K562 (cell line): ENCODE data around the gene ATG4D. TPM values are rescaled to one million over a fixed set of nuclear protein-coding genes. Genes with fewer than 3 reads are reported as not detected.

Source experiments
- BHLHE40 ChIP-seq: IDR thresholded peaks from 2 replicates; pipeline ENCODE4 v1.6.1; 2011; ENCODE audit warnings: low read length, improper control_type of control experiment
- CBX2 ChIP-seq: fragments of 200-600 bp; sonication (generic); IDR thresholded peaks from one replicate; pipeline ENCODE4 v1.6.1; 2012; ENCODE audit warnings: mild to moderate bottlenecking, low read length, inconsistent platforms; ENCODE audit not compliant: insufficient read depth, poor library complexity, severe bottlenecking
- CSDE1 ChIP-seq, 2 experiments: fragments of 450-650 bp; IDR thresholded peaks; 2 replicates each; pipeline ENCODE4 v1.6.1; 2016; ENCODE audit warnings: mild to moderate bottlenecking in 1 of 2
- CTBP1 ChIP-seq: fragments of 450-650 bp; IDR thresholded peaks from 2 replicates; pipeline ENCODE4 v1.6.1; 2016; ENCODE audit warnings: borderline replicate concordance
- EGR1 ChIP-seq: fragments of 450-650 bp; conservative IDR thresholded peaks from 2 replicates; pipeline ENCODE4 v1.6.1; 2017; ENCODE audit warnings: mild to moderate bottlenecking
- HNRNPK ChIP-seq: fragments of 200-400 bp; formaldehyde crosslinking; IDR thresholded peaks from one replicate; pipeline ENCODE4 v1.6.1; 2018; ENCODE audit warnings: mild to moderate bottlenecking, low read depth, low read length; ENCODE audit not compliant: poor library complexity, severe bottlenecking
- MAFG ChIP-seq: fragments of 450-650 bp; conservative IDR thresholded peaks from 2 replicates; pipeline ENCODE4 v1.6.1; 2016; ENCODE audit warnings: missing genetic modification characterization, missing compliant biosample characterization
- MYBL2 ChIP-seq, 2 experiments: fragments of 450-650 bp in 1 of 2; sonication (generic) in 1 of 2; formaldehyde crosslinking in 1 of 2; IDR thresholded peaks; 2 replicates each; pipeline versions ENCODE4 v1.6.1 to v1.8.1; 2017 to 2022; ENCODE audit warnings: borderline replicate concordance in 1 of 2, inconsistent platforms in 1 of 2, low read depth in 1 of 2, mild to moderate bottlenecking in 1 of 2, missing genetic modification reagents in 1 of 2, moderate library complexity in 1 of 2
- PCBP2 ChIP-seq: fragments of 200-400 bp; formaldehyde crosslinking; IDR thresholded peaks from 2 replicates; pipeline ENCODE4 v1.6.1; 2018; ENCODE audit warnings: low read length, low read depth, mild to moderate bottlenecking, moderate library complexity; ENCODE audit not compliant: poor library complexity, severe bottlenecking
- PTRF ChIP-seq: fragments of 450-650 bp; IDR thresholded peaks from 2 replicates; pipeline ENCODE4 v1.6.1; 2016; ENCODE audit warnings: mild to moderate bottlenecking, missing genetic modification characterization, missing compliant biosample characterization
- PYGO2 ChIP-seq: fragments of 450-650 bp; IDR thresholded peaks from 2 replicates; pipeline ENCODE4 v1.6.1; 2016; ENCODE audit warnings: mild to moderate bottlenecking, missing genetic modification characterization, moderate library complexity, missing compliant biosample characterization
- SRF ChIP-seq, 2 experiments: fragments of 250-450, 450-650 bp in 1 of 2; sonication (Bioruptor Pico) in 1 of 2; sonication (generic) in 1 of 2; formaldehyde crosslinking; IDR thresholded peaks; 2 replicates each; pipeline versions ENCODE4 v1.5.0 to v1.5.1; 2020 to 2022; ENCODE audit warnings: mild to moderate bottlenecking in 1 of 2, missing genetic modification reagents in 1 of 2
- TAF9B ChIP-seq: fragments of 450-650 bp; IDR thresholded peaks from 2 replicates; pipeline ENCODE4 v1.6.1; 2018; ENCODE audit warnings: mild to moderate bottlenecking; ENCODE audit not compliant: partially characterized antibody
- ZNF197 ChIP-seq: fragments of 200-800 bp; sonication (Bioruptor generic); IDR thresholded peaks from 2 replicates; pipeline ENCODE4 v1.6.1; 2016; ENCODE audit warnings: low read depth, missing genetic modification characterization, missing compliant biosample characterization
- ZNF507 ChIP-seq: conservative IDR thresholded peaks from 2 replicates; pipeline ENCODE4 v1.6.1; 2017; ENCODE audit warnings: missing genetic modification characterization, missing compliant biosample characterization
- ZNF766 ChIP-seq: fragments of 200-800 bp; sonication (Bioruptor generic); conservative IDR thresholded peaks from 2 replicates; pipeline ENCODE4 v1.6.1; 2016; ENCODE audit warnings: missing genetic modification characterization, missing compliant biosample characterization
- polyA plus RNA-seq, 8 experiments: library from polyadenylated mRNA; depleted of rRNA in 4 of 8; stranded (reverse) in 5 of 8; unstranded in 3 of 8; fragments of >200 nt; fragmentation: Nextera tagmentation in 2 of 8; fragmentation: Illumina TruSeq in 1 of 8; extraction: Ambion mirVana in 2 of 8; extraction: Trizol in 1 of 8; gene quantifications; 2 replicates each; pipeline versions ENCODE4 v1.2.1 to v1.2.3, GENCODE V29; 2011 to 2014; ENCODE audit warnings: inconsistent platforms in 1 of 8, missing spikeins in 1 of 8
- total RNA-seq, 7 experiments: library from RNA; depleted of rRNA in 6 of 7; stranded (reverse); fragments of >200 nt in 6 of 7; fragmentation: Illumina TruSeq in 2 of 7; extraction: Trizol in 2 of 7; gene quantifications; 2 replicates each; pipeline versions ENCODE4 v1.2.1 to v1.2.3, GENCODE V29; 2011 to 2021; ENCODE audit warnings: low replicate concordance in 1 of 7
- TF ChIP-seq, protein P1 (sequence below): fragments of 450-650 bp; IDR thresholded peaks from 2 replicates; pipeline ENCODE4 v1.6.1; 2016; ENCODE audit warnings: missing biosample characterization, missing genetic modification characterization
- TF ChIP-seq, protein P2 (sequence below): sonication (generic); formaldehyde crosslinking; IDR thresholded peaks from 2 replicates; pipeline ENCODE4 v1.8.0; 2022; ENCODE audit warnings: mild to moderate bottlenecking, missing genetic modification reagents
- TF ChIP-seq, protein P3 (sequence below): fragments of 450-650 bp; formaldehyde crosslinking; conservative IDR thresholded peaks from 2 replicates; pipeline ENCODE4 v1.4.0; 2022; ENCODE audit warnings: mild to moderate bottlenecking, missing genetic modification characterization

Gene ATG4D
- total and polyA plus RNA-seq, 9 of the 15 experiments (the other 6 are each of a cell fraction or from before 2014, with no cell fraction given) = 0.51 to 66.1 (median 22.9) TPM

DNA sequence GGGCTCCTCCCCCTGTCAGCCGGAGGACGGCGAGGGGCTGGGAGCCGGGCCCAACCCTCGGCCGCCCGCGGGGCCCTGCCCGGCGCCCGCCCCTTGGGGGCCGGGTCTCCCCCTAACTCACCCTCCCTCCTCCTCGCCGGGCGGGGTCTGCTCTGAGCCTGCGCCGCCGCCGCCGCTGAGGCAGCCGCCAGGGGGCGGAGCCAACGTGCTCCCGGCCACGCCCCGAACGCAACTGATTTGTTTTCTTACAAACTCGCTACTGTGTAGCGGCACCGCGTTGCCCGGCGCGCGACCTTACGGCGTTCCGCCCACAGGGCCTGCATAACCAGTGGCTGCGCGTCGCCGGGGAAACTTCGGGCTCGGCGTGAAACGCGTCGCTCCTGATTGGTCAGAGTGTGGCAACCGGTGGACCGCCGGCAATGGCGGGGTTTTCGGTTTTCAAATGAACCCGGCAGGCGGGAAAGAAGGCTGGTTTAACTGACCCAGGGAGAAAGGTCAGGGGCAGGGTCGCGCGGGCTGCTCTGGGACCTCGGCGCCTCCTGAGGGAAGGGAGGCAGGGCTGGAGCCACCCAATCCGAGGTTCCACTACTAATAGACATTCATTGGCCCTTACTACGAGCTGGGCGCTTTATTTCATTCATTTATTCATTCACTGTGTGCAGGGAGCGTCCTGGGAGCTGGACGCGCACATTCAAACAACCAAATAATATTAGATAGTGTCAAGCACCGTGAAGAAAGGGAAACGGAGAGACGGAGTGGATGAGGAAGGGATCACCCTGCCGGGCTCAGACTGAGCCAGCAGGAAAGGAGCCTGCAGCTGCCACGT, 25.3 kb downstream of the ATG4D start, which contains the start of gene CDKN2D (continued):
- TF ChIP-seq ZNF507 (tag) (no peak), HNRNPK (no peak), ZNF197 (CRISPR knock-in tag) (no peak), ZNF766 (no peak; the same call in 1 of the 2 replicates), SRF (CRISPR knock-in tag; IDR thresholded peaks at IDR 0.05) (0 out of 4 replicates have a peak, but pooled peaks of 1 of the 2 experiments have one; percentile 43), CTBP1 (peak; percentile 7), PCBP2 (no peak), BHLHE40 (peak; percentile 44; the same call in 1 of the 2 replicates), MAFG (no peak), CBX2 (no peak), MYBL2 (IDR thresholded peaks at IDR 0.05; ENCODE audit: low read depth) (peak; percentile 99), MYBL2 (CRISPR knock-in tag; IDR thresholded peaks at IDR 0.05; ENCODE audit: borderline replicate concordance) (peak; percentile 87; the same call in 1 of the 2 replicates), PTRF (tag) (no peak), TAF9B (no peak), EGR1 (peak; percentile 86), PYGO2 (tag) (no peak), CSDE1 (IDR thresholded peaks at IDR 0.05) (peak in 1 of 2 experiments; percentile 69; a peak in 2 of 4 replicates)
- TF ChIP-seq, protein P1, sequence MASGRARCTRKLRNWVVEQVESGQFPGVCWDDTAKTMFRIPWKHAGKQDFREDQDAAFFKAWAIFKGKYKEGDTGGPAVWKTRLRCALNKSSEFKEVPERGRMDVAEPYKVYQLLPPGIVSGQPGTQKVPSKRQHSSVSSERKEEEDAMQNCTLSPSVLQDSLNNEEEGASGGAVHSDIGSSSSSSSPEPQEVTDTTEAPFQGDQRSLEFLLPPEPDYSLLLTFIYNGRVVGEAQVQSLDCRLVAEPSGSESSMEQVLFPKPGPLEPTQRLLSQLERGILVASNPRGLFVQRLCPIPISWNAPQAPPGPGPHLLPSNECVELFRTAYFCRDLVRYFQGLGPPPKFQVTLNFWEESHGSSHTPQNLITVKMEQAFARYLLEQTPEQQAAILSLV (tag) = no peak
- TF ChIP-seq, protein P2, sequence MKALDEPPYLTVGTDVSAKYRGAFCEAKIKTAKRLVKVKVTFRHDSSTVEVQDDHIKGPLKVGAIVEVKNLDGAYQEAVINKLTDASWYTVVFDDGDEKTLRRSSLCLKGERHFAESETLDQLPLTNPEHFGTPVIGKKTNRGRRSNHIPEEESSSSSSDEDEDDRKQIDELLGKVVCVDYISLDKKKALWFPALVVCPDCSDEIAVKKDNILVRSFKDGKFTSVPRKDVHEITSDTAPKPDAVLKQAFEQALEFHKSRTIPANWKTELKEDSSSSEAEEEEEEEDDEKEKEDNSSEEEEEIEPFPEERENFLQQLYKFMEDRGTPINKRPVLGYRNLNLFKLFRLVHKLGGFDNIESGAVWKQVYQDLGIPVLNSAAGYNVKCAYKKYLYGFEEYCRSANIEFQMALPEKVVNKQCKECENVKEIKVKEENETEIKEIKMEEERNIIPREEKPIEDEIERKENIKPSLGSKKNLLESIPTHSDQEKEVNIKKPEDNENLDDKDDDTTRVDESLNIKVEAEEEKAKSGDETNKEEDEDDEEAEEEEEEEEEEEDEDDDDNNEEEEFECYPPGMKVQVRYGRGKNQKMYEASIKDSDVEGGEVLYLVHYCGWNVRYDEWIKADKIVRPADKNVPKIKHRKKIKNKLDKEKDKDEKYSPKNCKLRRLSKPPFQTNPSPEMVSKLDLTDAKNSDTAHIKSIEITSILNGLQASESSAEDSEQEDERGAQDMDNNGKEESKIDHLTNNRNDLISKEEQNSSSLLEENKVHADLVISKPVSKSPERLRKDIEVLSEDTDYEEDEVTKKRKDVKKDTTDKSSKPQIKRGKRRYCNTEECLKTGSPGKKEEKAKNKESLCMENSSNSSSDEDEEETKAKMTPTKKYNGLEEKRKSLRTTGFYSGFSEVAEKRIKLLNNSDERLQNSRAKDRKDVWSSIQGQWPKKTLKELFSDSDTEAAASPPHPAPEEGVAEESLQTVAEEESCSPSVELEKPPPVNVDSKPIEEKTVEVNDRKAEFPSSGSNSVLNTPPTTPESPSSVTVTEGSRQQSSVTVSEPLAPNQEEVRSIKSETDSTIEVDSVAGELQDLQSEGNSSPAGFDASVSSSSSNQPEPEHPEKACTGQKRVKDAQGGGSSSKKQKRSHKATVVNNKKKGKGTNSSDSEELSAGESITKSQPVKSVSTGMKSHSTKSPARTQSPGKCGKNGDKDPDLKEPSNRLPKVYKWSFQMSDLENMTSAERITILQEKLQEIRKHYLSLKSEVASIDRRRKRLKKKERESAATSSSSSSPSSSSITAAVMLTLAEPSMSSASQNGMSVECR (CRISPR knock-in tag) = no peak; the same call in 1 of the 2 replicates
- TF ChIP-seq, protein P3, sequence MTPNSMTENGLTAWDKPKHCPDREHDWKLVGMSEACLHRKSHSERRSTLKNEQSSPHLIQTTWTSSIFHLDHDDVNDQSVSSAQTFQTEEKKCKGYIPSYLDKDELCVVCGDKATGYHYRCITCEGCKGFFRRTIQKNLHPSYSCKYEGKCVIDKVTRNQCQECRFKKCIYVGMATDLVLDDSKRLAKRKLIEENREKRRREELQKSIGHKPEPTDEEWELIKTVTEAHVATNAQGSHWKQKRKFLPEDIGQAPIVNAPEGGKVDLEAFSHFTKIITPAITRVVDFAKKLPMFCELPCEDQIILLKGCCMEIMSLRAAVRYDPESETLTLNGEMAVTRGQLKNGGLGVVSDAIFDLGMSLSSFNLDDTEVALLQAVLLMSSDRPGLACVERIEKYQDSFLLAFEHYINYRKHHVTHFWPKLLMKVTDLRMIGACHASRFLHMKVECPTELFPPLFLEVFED = no peak
